Lower leg skin (tissue), 3 donors: Measurements from ENCODE around the gene RAB3GAP1.

ENCODE experiments used
- POLR2A ChIP-seq, 2 donors: fragments of 450-650 bp; IDR thresholded peaks; one replicate each; pipeline ENCODE4 v1.6.1; 2016 to 2017; ENCODE audit warnings: antibody characterized with exemption in 2 of 2, mild to moderate bottlenecking in 1 of 2, moderate library complexity in 1 of 2
- TF ChIP-seq, protein P1 (sequence below), 3 donors: fragments of 450-650 bp; IDR thresholded peaks; one replicate each; pipeline ENCODE4 v1.5.1; 2016; ENCODE audit warnings: antibody characterized with exemption in 3 of 3, mild to moderate bottlenecking in 3 of 3, moderate library complexity in 2 of 3

DNA sequence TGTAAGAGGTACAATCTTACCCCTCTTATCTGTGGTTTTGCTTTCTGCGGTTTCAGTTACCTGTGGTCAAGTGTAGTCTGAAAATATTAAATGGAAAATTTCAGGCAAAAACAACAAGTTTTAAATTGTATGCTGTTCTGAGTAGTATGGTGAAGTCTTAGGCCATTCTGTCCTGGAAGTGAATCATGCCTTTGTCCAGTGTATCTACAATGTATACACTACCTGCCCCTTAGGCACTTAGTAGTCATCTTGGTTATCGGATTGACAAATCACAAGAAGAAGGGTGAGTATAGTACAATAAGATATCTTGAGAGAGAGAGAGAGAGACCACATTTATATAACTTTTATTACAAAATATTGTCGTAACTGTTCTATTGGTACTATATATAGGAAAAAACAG lies 43.5 kb downstream of the RAB3GAP1 start:
- TF ChIP-seq, protein P1, sequence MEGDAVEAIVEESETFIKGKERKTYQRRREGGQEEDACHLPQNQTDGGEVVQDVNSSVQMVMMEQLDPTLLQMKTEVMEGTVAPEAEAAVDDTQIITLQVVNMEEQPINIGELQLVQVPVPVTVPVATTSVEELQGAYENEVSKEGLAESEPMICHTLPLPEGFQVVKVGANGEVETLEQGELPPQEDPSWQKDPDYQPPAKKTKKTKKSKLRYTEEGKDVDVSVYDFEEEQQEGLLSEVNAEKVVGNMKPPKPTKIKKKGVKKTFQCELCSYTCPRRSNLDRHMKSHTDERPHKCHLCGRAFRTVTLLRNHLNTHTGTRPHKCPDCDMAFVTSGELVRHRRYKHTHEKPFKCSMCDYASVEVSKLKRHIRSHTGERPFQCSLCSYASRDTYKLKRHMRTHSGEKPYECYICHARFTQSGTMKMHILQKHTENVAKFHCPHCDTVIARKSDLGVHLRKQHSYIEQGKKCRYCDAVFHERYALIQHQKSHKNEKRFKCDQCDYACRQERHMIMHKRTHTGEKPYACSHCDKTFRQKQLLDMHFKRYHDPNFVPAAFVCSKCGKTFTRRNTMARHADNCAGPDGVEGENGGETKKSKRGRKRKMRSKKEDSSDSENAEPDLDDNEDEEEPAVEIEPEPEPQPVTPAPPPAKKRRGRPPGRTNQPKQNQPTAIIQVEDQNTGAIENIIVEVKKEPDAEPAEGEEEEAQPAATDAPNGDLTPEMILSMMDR (IDR thresholded peaks at IDR 0.05) = no peak
- TF ChIP-seq POLR2A (IDR thresholded peaks at IDR 0.05) = no peak
